ENCODE results near the gene CNN2. TPM values are rescaled to one million over a fixed set of nuclear protein-coding genes. Genes with fewer than 3 reads are reported as not detected.
A peak's percentile ranks its signal among the peaks of the same experiment; 100 is the strongest.

CNN2 gene
- total RNA-seq, 1 experiment from 2014 or later, result 151 TPM

DNA sequence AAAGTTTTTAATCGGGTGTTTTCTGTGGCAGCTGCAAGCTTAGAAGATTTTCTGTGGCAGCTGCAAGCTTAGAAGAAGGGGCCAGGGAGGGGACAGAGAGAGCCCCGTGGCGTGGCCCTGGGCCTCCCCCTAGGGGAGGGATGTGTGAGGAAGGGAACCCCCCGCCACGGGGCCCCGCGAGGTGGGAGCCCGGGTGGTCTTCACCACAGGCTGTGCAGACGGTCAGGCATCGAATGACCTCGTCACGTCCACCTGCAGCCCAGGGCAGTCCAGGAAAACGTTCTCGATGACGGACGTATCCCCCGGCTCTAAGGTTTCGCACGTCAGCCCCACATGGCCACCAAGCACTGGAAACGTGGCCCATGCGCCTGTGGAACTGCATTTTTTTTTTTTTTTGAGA is 60.2 kb downstream of the CNN2 start:
- Mint-ChIP-seq H3K4me1 (ENCODE audit: low read depth, unreplicated experiment) (no peaks in the 10 kb centered on the region), H3K4me3 (ENCODE audit: low read depth, unreplicated experiment) (no peak overlapping the region), H3K36me3 (ENCODE audit: insufficient read depth, unreplicated experiment) (peaks cover 50% of the 10 kb centered on the region), H3K27ac (ENCODE audit: unreplicated experiment) (no peak overlapping the region), H3K9me3 (ENCODE audit: low read depth, unreplicated experiment) (no peaks in the 10 kb centered on the region), H3K27me3 (ENCODE audit: unreplicated experiment) (no peaks in the 10 kb centered on the region)
- intact Hi-C loops (cut with micrococcal nuclease; ENCODE audit: unreplicated experiment), result no loop called here
- DNase-seq, result no peak
- CTCF ChIA-PET, result interaction anchor here (0.8 kb wide), 1 partner anchor 12 kb away, joined by 3 read pairs; no protein-coding TSS in a partner anchor
- BruUV-seq (replicated peaks), result TSS peak; percentile 20
- no peak for TF ChIP-seq CTCF (IDR thresholded peaks at IDR 0.05; ENCODE audit: unreplicated experiment)

DNA sequence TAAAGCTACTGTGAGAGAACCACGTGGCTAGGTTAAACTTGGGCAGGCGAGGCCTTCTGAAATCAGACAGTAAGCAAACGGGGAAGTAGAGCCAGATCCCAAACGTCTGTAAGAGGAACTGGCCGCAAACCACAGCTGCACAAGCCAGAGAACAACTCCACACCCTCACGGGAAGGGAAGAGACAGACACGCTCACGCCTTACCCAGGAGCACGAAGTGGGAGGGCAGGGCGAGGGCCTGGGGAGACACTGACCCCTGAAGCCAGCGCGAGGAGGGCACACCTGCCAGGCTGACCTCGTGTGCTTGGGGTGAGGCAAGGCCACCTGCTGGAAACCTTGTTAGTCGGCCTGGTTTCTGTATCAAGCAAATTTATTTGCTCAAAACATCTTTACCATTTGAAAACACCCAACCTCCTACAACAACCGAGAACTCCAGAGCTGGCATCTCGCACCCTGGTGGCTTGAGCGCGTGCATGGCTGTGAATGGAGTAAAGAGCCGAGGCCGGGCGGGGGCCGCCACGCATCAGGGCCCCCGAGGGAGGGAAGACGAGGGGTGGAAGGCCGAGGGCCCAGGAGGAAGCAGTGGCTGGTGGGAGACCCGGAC is 61.5 kb downstream of the CNN2 start:
- BruUV-seq (replicated peaks), result no TSS peak
- H3K27ac Mint-ChIP-seq (ENCODE audit: unreplicated experiment), result no peak overlapping the region
- H3K27me3 Mint-ChIP-seq (ENCODE audit: unreplicated experiment), result no peaks in the 10 kb centered on the region
- CTCF ChIA-PET, result no interaction called here
- no peak overlapping the region for H3K4me3 Mint-ChIP-seq (ENCODE audit: low read depth, unreplicated experiment)
- DNase-seq, result no peak
- intact Hi-C loops (cut with micrococcal nuclease; ENCODE audit: unreplicated experiment), result no loop called here
- H3K36me3 Mint-ChIP-seq (ENCODE audit: insufficient read depth, unreplicated experiment), result peaks cover 56% of the 10 kb centered on the region
- H3K4me1 Mint-ChIP-seq (ENCODE audit: low read depth, unreplicated experiment), result no peaks in the 10 kb centered on the region
- no peaks in the 10 kb centered on the region for H3K9me3 Mint-ChIP-seq (ENCODE audit: low read depth, unreplicated experiment)
- no peak for TF ChIP-seq CTCF (IDR thresholded peaks at IDR 0.05; ENCODE audit: unreplicated experiment)

DNA sequence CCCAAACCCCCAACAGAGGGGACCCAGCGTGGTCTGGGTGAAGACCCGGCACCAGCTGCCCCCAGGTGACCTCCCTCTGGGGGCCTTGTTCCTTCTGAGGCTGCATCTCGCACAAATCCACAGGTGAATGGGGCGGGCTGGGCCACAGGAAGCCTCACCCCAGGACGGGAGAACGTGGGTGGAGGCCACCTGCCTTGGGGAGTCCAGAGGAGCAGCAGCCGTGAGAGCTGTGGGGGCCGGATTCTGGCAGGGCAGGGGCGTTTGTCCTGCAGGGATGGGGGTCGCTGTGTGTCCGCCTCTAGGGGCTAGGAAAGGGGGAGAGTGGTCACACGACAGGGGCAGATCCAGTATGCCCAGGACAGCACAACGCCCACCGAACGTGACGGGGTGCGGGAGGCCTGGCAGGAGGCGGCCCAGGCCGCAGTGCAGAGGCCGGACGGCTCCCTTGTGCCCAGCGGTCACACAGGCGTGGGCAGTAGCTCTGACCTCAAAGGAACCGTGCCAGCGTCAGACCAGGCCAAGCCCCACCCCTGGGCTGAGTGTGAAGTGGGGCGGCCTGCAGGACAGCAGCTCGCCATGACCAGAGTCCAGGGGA is 62.1 kb downstream of the CNN2 start:
- Mint-ChIP-seq H3K27ac (ENCODE audit: unreplicated experiment) (no peak overlapping the region), H3K4me3 (ENCODE audit: low read depth, unreplicated experiment) (no peak overlapping the region), H3K27me3 (ENCODE audit: unreplicated experiment) (no peaks in the 10 kb centered on the region), H3K36me3 (ENCODE audit: insufficient read depth, unreplicated experiment) (peaks cover 59% of the 10 kb centered on the region), H3K9me3 (ENCODE audit: low read depth, unreplicated experiment) (no peaks in the 10 kb centered on the region), H3K4me1 (ENCODE audit: low read depth, unreplicated experiment) (no peaks in the 10 kb centered on the region)
- BruUV-seq (replicated peaks), result no TSS peak
- CTCF ChIA-PET, result no interaction called here
- intact Hi-C loops (cut with micrococcal nuclease; ENCODE audit: unreplicated experiment), result no loop called here
- TF ChIP-seq CTCF (IDR thresholded peaks at IDR 0.05; ENCODE audit: unreplicated experiment), result no peak
- no peak for DNase-seq

Other genes starting within 250 kb of the CNN2 start
- 380 and 409 TPM in 2 replicates for gene PTBP1, start 229.2 kb upstream of the CNN2 start, total RNA-seq (2022)
- gene PLPPR3, start 204.7 kb upstream of the CNN2 start, total RNA-seq (2022), result 0.27 TPM in 1 of 2 replicates, not detected in the other
- not detected in 2 replicates for gene AZU1, start 198.8 kb upstream of the CNN2 start, total RNA-seq (2022)
- gene PRTN3, start 185.6 kb upstream of the CNN2 start, total RNA-seq (2022), result not detected in 2 replicates
- not detected in 2 replicates for gene ELANE, start 174.3 kb upstream of the CNN2 start, total RNA-seq (2022)
- gene CFD, start 166.9 kb upstream of the CNN2 start, total RNA-seq (2022), result 2.3 and 3.9 TPM in 2 replicates
- gene MED16, start 133.4 kb upstream of the CNN2 start, total RNA-seq (2022), result 21.4 and 22.4 TPM in 2 replicates
- gene RNU6-9, start 133.1 kb upstream of the CNN2 start, total RNA-seq (2022), result not detected in 2 replicates
- 54.0 and 55.5 TPM in 2 replicates for gene R3HDM4, start 113.4 kb upstream of the CNN2 start, total RNA-seq (2022)
- gene KISS1R, start 109.3 kb upstream of the CNN2 start, total RNA-seq (2022), result not detected in 2 replicates
- gene ARID3A, start 100.6 kb upstream of the CNN2 start, total RNA-seq (2022), result 0.85 and 1.6 TPM in 2 replicates
- gene WDR18, start 42.3 kb upstream of the CNN2 start, total RNA-seq (2022), result 43.3 TPM in 2 replicates
- gene GRIN3B, start 26.2 kb upstream of the CNN2 start, total RNA-seq (2022), result not detected in 2 replicates
- gene TMEM259, start 5.5 kb upstream of the CNN2 start, total RNA-seq (2022), result 129 and 142 TPM in 2 replicates
- gene RNU6-2, start 5.1 kb upstream of the CNN2 start, total RNA-seq (2022), result not detected in 2 replicates
- 22.7 and 24.3 TPM in 2 replicates for gene ABCA7, start 13.5 kb downstream of the CNN2 start, total RNA-seq (2022)
- gene ARHGAP45, start 40.6 kb downstream of the CNN2 start, total RNA-seq (2022), result 10.4 and 12.0 TPM in 2 replicates
- gene POLR2E, start 68.8 kb downstream of the CNN2 start, total RNA-seq (2022), result 141 and 144 TPM in 2 replicates
- gene GPX4, start 77.4 kb downstream of the CNN2 start, total RNA-seq (2022), result 246 and 251 TPM in 2 replicates
- gene SBNO2, start 147.7 kb downstream of the CNN2 start, total RNA-seq (2022), result 84.9 and 97.8 TPM in 2 replicates
- 55.8 and 58.3 TPM in 2 replicates for gene STK11, start 179.2 kb downstream of the CNN2 start, total RNA-seq (2022)
- gene CBARP, start 211.4 kb downstream of the CNN2 start, total RNA-seq (2022), result 4.2 and 5.7 TPM in 2 replicates
- 86.6 and 91.8 TPM in 2 replicates for gene ATP5F1D, start 215.1 kb downstream of the CNN2 start, total RNA-seq (2022)
- gene MIDN, start 222.0 kb downstream of the CNN2 start, total RNA-seq (2022), result 61.8 and 72.4 TPM in 2 replicates
- 102 and 112 TPM in 2 replicates for gene CIRBP, start 242.7 kb downstream of the CNN2 start, total RNA-seq (2022)
- 32.9 and 34.4 TPM in 2 replicates for gene FAM174C, start 248.9 kb downstream of the CNN2 start, total RNA-seq (2022)